ENCODE measurements around the gene CRHR1.

Gene CRHR1

DNA sequence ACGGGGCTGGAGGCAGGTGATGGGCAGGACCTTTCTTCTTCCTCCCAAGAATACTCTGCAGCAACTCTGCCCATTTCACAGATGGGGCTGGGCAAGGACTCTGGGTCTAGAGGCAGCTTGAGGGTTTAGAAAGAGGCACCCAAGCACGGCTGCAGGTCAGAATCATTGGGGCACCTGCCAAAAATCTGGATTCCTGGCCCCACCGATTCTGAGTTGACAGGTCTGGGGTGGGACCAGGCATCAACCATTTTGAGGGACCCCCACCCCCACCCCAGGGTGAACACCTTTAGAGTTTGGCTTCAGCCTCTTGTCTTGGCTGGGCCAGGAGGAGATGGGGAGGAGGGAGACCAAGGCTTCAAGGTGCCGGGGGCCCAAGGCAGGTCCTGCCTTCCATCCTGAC is 65.9 kb downstream of the CRHR1 start:
- TF ChIP-seq, protein P1, sequence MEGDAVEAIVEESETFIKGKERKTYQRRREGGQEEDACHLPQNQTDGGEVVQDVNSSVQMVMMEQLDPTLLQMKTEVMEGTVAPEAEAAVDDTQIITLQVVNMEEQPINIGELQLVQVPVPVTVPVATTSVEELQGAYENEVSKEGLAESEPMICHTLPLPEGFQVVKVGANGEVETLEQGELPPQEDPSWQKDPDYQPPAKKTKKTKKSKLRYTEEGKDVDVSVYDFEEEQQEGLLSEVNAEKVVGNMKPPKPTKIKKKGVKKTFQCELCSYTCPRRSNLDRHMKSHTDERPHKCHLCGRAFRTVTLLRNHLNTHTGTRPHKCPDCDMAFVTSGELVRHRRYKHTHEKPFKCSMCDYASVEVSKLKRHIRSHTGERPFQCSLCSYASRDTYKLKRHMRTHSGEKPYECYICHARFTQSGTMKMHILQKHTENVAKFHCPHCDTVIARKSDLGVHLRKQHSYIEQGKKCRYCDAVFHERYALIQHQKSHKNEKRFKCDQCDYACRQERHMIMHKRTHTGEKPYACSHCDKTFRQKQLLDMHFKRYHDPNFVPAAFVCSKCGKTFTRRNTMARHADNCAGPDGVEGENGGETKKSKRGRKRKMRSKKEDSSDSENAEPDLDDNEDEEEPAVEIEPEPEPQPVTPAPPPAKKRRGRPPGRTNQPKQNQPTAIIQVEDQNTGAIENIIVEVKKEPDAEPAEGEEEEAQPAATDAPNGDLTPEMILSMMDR (IDR thresholded peaks at IDR 0.05; ENCODE audit: insufficient read depth, low read length, poor library complexity, severe bottlenecking): no peak
- Histone ChIP-seq H3K4me3 (replicated peaks; ENCODE audit: low read depth, low read length) (no peak overlapping the region), H3K27me3 (replicated peaks; ENCODE audit: control insufficient read depth, insufficient read depth, low read length) (no peaks in the 10 kb centered on the region; the same call in none of the 2 replicates), H3K36me3 (ENCODE audit: control insufficient read depth, insufficient read depth, low read length) (no peaks in the 10 kb centered on the region)
- DNase-seq (ENCODE audit: extremely low read depth, insufficient read length): no peak

DNA sequence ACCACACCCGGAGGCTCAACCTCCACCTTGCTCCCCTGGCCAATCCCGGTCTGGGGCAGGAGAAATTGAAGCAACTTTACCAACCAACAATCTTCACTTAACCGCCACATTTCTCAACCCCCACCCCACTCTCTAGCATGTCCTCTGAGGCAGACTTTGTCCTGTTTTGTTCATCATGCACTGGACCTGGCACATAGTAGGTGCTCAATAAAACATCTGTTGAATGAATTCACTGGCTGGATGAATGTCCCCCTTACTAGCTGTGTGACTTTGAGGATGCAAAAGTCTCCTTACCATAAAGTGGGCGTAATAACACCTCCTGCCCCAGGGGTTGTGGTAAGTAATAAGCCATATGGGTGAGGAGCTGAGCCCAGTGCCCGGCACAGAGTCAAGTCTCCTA is 66.3 kb downstream of the CRHR1 start:
- H3K27me3 ChIP-seq (replicated peaks; ENCODE audit: control insufficient read depth, insufficient read depth, low read length): no peaks in the 10 kb centered on the region; the same call in none of the 2 replicates

DNA sequence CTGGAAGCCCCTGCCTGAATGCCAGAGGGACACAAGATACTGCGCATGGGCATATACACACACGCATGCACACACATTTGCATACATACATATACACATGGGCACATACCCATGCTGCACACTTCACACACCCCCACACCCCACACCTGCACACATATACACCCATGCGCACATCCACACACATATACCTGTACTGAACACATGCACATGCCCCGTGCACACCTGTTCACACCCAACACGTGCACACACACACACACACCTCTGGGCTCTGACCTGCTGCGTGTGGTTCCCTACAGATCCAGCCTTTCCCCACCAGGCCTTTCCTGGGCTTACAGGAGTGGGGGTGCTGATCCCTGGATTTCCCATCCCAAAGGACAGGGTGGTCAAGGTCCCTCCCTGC is 66.9 kb downstream of the CRHR1 start:
- TF ChIP-seq, protein P1 (IDR thresholded peaks at IDR 0.05; ENCODE audit: insufficient read depth, low read length, poor library complexity, severe bottlenecking): no peak
- Histone ChIP-seq H3K36me3 (ENCODE audit: control insufficient read depth, insufficient read depth, low read length) (no peaks in the 10 kb centered on the region), H3K4me3 (replicated peaks; ENCODE audit: low read depth, low read length) (no peak overlapping the region), H3K27me3 (replicated peaks; ENCODE audit: control insufficient read depth, insufficient read depth, low read length) (no peaks in the 10 kb centered on the region; the same call in none of the 2 replicates)
- no peak for DNase-seq (ENCODE audit: extremely low read depth, insufficient read length)

More for the DNA sequence above, 66.3 kb downstream of the CRHR1 start:
- Histone ChIP-seq H3K4me3 (replicated peaks; ENCODE audit: low read depth, low read length) (no peak overlapping the region), H3K36me3 (ENCODE audit: control insufficient read depth, insufficient read depth, low read length) (no peaks in the 10 kb centered on the region)
- no peak for DNase-seq (ENCODE audit: extremely low read depth, insufficient read length)
- TF ChIP-seq, protein P1 (IDR thresholded peaks at IDR 0.05; ENCODE audit: insufficient read depth, low read length, poor library complexity, severe bottlenecking): no peak

- Histone ChIP-seq H3K4me3 (replicated peaks; ENCODE audit: low read depth, low read length) (no peak overlapping the region), H3K27me3 (replicated peaks; ENCODE audit: control insufficient read depth, insufficient read depth, low read length) (no peaks in the 10 kb centered on the region; the same call in none of the 2 replicates), H3K36me3 (ENCODE audit: control insufficient read depth, insufficient read depth, low read length) (no peaks in the 10 kb centered on the region)
- DNase-seq (ENCODE audit: extremely low read depth, insufficient read length): no peak
- TF ChIP-seq, protein P1 (IDR thresholded peaks at IDR 0.05; ENCODE audit: insufficient read depth, low read length, poor library complexity, severe bottlenecking): no peak
These were observed 67.3 kb downstream of the CRHR1 start for GRCh38 chr17:45851464-45851863.

DNA sequence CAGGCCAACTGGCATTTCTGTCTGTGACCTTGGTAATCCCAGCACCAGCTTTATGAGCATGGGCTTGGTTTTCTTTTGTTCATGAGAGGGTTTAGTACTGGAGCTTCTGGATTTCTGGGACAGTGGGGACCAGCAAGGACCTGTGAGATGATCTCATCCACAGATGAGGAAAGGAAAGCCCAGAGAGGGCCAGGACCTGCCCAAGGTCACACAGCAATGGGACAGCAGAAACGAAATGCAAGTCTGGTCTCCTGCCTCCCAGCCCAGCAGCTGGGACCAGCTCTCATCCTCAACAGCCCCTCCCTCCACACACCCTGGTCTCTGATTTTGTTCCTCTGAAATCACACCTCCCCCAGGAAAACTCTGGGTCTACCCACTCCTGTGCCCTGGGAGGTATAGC is 67.8 kb downstream of the CRHR1 start:
- Histone ChIP-seq H3K36me3 (ENCODE audit: control insufficient read depth, insufficient read depth, low read length) (no peaks in the 10 kb centered on the region), H3K4me3 (replicated peaks; ENCODE audit: low read depth, low read length) (no peak overlapping the region), H3K27me3 (replicated peaks; ENCODE audit: control insufficient read depth, insufficient read depth, low read length) (no peaks in the 10 kb centered on the region; the same call in none of the 2 replicates)
- TF ChIP-seq, protein P1 (IDR thresholded peaks at IDR 0.05; ENCODE audit: insufficient read depth, low read length, poor library complexity, severe bottlenecking): no peak
- no peak for DNase-seq (ENCODE audit: extremely low read depth, insufficient read length)

Data from GM06990 (cell line).